ENCODE results near the gene CNTNAP2. TPM values are rescaled to one million over a fixed set of nuclear protein-coding genes. Genes with fewer than 3 reads are reported as not detected.

CNTNAP2 gene
- total and polyA plus RNA-seq, 4 donors, result not detected

DNA sequence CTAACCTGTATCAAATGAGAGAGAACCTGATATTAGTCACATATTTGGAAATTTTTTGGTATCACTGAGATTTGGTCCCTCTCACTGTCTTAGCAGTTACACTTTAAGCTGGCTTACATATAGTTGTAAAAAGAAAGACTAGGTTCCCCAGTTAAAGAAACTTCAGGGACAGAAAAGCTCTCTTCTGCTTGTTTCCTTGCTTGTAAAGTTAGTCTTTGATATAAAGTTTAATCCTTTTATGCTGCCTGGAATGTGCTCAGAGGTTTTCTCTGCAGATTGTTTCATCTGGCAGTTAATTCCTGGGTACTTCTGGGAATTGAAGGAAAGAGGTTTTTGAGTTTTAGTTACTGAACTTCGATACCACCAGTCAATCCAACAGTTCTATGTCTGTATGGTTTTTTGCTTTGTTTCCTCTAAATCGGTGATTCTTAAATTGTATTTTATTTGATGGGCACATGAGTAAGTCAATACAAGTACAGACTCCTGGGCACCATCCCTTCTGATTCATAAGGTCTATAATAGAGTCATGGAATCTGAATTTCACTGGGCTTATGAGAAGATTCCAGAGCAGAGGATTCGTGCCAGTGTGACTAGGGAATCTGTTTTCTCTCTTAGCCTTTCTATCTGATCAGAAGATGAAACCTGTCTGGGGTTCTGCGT, 1393.1 kb downstream of the CNTNAP2 start:
- WGBS, 2 donors, result 40 to 55% methylated on average over 4 of the region's 4 CpGs

DNA sequence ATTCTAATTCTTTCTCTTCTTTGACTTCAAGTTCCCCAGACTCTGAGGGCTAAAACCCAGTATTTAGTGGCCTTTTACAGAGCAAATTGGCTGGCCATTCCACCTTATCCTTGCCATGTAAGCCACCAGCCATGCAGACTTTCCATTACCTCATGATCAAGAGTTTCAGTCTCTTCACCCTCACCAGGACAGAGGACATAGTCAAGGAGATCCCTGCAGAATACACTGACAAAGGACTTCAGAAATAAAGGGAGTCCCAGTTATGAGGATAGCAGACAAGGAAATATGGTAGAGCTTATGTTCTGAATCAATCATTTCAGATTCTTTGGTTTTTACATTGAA, 1393.6 kb downstream of the CNTNAP2 start:
- Histone ChIP-seq H3K27me3 (ENCODE audit: control insufficient read depth in 1 of 2, insufficient read depth in 2 of 2, low read length in 1 of 2) (no peaks in the 10 kb centered on the region), H3K27ac (ENCODE audit: low read depth in 1 of 2, low read length in 2 of 2) (no peak overlapping the region), H3K36me3 (ENCODE audit: control insufficient read depth in 1 of 2, insufficient read depth in 2 of 2, low read length in 1 of 2) (no peaks in the 10 kb centered on the region), H3K4me1 (ENCODE audit: control insufficient read depth in 1 of 2, insufficient read depth in 2 of 2, low read length in 2 of 2) (no peaks in the 10 kb centered on the region), H3K4me3 (ENCODE audit: low read length in 2 of 2) (no peak overlapping the region), H3K9me3 (ENCODE audit: control insufficient read depth, low read length) (peaks cover 1% of the 10 kb centered on the region)
- ATAC-seq (ENCODE audit: low FRiP score) (no peak), DNase-seq (no peak)
- intact Hi-C loops (cut with DNase I), result no loop called here

More for the DNA sequence above, 1393.1 kb downstream of the CNTNAP2 start:
- Histone ChIP-seq H3K27ac (ENCODE audit: low read depth in 1 of 2, low read length in 2 of 2) (no peak overlapping the region), H3K27me3 (ENCODE audit: control insufficient read depth in 1 of 2, insufficient read depth in 2 of 2, low read length in 1 of 2) (no peaks in the 10 kb centered on the region), H3K4me3 (ENCODE audit: low read length in 2 of 2) (no peak overlapping the region), H3K4me1 (ENCODE audit: control insufficient read depth in 1 of 2, insufficient read depth in 2 of 2, low read length in 2 of 2) (no peaks in the 10 kb centered on the region), H3K36me3 (ENCODE audit: control insufficient read depth in 1 of 2, insufficient read depth in 2 of 2, low read length in 1 of 2) (no peaks in the 10 kb centered on the region), H3K9me3 (ENCODE audit: control insufficient read depth, low read length) (peaks cover 1% of the 10 kb centered on the region)
- DNase-seq (no peak), ATAC-seq (ENCODE audit: low FRiP score) (no peak)
- intact Hi-C loops (cut with DNase I), result no loop called here

DNA sequence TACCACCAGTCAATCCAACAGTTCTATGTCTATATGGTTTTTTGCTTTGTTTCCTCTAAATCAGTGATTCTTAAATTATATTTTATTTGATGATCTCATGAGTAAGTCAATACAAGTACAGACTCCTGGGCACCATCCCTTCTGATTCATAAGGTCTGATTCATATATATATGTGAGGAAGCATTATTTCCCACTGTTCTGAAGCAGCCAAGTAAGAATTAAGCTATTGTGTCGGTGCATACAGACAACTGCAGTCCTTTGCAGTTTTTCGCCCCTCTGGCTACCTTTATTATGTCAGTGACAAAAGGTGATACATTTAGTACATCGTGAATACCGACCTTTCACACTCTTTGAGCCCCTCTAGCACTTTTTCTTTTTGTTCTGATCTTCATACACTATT, 1394.3 kb downstream of the CNTNAP2 start:
- Histone ChIP-seq H3K9me3 (ENCODE audit: control insufficient read depth, low read length) (peaks cover 1% of the 10 kb centered on the region), H3K27ac (ENCODE audit: low read depth in 1 of 2, low read length in 2 of 2) (no peak overlapping the region), H3K36me3 (ENCODE audit: control insufficient read depth in 1 of 2, insufficient read depth in 2 of 2, low read length in 1 of 2) (no peaks in the 10 kb centered on the region), H3K4me1 (ENCODE audit: control insufficient read depth in 1 of 2, insufficient read depth in 2 of 2, low read length in 2 of 2) (no peaks in the 10 kb centered on the region), H3K4me3 (ENCODE audit: low read length in 2 of 2) (no peak overlapping the region), H3K27me3 (ENCODE audit: control insufficient read depth in 1 of 2, insufficient read depth in 2 of 2, low read length in 1 of 2) (no peaks in the 10 kb centered on the region)
- intact Hi-C loops (cut with DNase I), result no loop called here
- 90 to 91% methylated on average over 4 of the region's 4 CpGs for WGBS, 2 donors
- ATAC-seq (ENCODE audit: low FRiP score) (no peak), DNase-seq (no peak)

DNA sequence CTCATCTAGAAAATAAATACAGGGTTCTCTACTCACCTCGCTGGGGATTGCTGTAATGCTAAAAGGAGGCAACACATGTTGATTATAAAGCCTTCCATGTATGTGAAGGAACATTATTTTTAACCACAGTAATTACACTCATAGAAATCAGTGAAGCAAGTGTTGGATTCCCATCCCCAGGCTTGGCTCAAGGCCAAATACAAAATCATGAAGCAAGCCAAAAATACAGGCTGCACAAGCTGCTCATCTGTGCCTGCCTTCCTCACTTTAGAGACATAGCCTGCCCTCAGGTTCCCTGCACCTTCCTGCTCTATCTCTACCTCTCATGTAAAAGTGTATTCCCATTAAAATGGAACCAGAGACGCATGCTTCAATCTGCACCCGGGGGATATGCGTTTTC, 1396.8 kb downstream of the CNTNAP2 start:
- no peak for ATAC-seq (ENCODE audit: low FRiP score)
- 66 to 67% methylated on average over 4 of the region's 4 CpGs for WGBS, 2 donors

DNA sequence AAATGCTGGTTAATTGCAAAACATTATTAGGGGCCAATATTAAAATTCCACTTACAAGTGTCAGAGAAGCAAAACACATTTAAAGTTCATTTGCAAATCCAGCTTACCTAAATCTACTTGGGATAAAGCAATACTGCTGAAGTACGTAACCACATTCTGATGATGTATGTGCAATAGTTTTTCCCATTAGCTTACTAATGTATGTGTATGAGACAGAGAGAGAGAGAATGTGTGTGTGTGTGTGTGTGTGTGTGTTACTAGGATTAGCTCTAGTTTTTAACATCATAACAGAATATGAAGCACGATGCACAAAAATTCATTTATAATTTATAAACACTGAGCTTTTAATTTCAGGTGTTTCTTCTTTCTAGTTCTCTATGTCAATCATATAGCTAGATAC, 1399.8 kb downstream of the CNTNAP2 start:
- Histone ChIP-seq H3K27ac (ENCODE audit: low read depth in 1 of 2, low read length in 2 of 2) (no peak overlapping the region), H3K4me1 (ENCODE audit: control insufficient read depth in 1 of 2, insufficient read depth in 2 of 2, low read length in 2 of 2) (peaks cover 0 to 2% of the 10 kb centered on the region in 2 donors), H3K9me3 (ENCODE audit: control insufficient read depth, low read length) (peaks cover 1% of the 10 kb centered on the region), H3K4me3 (ENCODE audit: low read length in 2 of 2) (no peak overlapping the region), H3K36me3 (ENCODE audit: control insufficient read depth in 1 of 2, insufficient read depth in 2 of 2, low read length in 1 of 2) (no peaks in the 10 kb centered on the region), H3K27me3 (ENCODE audit: control insufficient read depth in 1 of 2, insufficient read depth in 2 of 2, low read length in 1 of 2) (no peaks in the 10 kb centered on the region)
- ATAC-seq (ENCODE audit: low FRiP score) (no peak), DNase-seq (no peak)
- intact Hi-C loops (cut with DNase I), result no loop called here
- WGBS, 2 donors, result 94 to 97% methylated on average over 2 of the region's 2 CpGs

More for the DNA sequence above, 1396.8 kb downstream of the CNTNAP2 start:
- Histone ChIP-seq H3K4me1 (ENCODE audit: control insufficient read depth in 1 of 2, insufficient read depth in 2 of 2, low read length in 2 of 2) (no peaks in the 10 kb centered on the region), H3K27me3 (ENCODE audit: control insufficient read depth in 1 of 2, insufficient read depth in 2 of 2, low read length in 1 of 2) (no peaks in the 10 kb centered on the region), H3K9me3 (ENCODE audit: control insufficient read depth, low read length) (peaks cover 1% of the 10 kb centered on the region), H3K27ac (ENCODE audit: low read depth in 1 of 2, low read length in 2 of 2) (no peak overlapping the region), H3K4me3 (ENCODE audit: low read length in 2 of 2) (no peak overlapping the region), H3K36me3 (ENCODE audit: control insufficient read depth in 1 of 2, insufficient read depth in 2 of 2, low read length in 1 of 2) (no peaks in the 10 kb centered on the region)
- intact Hi-C loops (cut with DNase I), result no loop called here
- no peak for DNase-seq

DNA sequence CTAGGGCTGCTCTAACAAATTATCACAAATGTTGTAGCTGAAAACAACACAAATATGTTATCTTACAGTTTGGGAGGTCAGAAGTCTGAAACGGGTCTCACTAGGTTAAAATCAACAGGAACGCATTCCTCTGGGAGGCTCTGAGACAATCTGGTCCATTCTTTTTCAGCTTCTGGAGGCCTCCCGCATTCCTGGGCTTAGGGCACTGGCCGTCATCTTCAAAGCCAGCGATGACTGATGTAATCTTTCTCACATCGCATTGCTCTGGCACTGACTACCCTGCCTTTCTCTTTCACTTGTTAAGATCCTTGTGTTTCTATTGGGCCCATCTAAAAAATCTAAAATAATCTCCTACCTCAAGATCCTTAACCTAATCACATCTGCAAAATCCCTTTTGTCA, 1402.5 kb downstream of the CNTNAP2 start:
- Histone ChIP-seq H3K27me3 (ENCODE audit: control insufficient read depth in 1 of 2, insufficient read depth in 2 of 2, low read length in 1 of 2) (no peaks in the 10 kb centered on the region), H3K9me3 (ENCODE audit: control insufficient read depth, low read length) (peaks cover 1% of the 10 kb centered on the region), H3K4me1 (ENCODE audit: control insufficient read depth in 1 of 2, insufficient read depth in 2 of 2, low read length in 2 of 2) (peaks cover 0 to 2% of the 10 kb centered on the region in 2 donors), H3K4me3 (ENCODE audit: low read length in 2 of 2) (no peak overlapping the region), H3K27ac (ENCODE audit: low read depth in 1 of 2, low read length in 2 of 2) (no peak overlapping the region), H3K36me3 (ENCODE audit: control insufficient read depth in 1 of 2, insufficient read depth in 2 of 2, low read length in 1 of 2) (no peaks in the 10 kb centered on the region)
- DNase-seq (no peak), ATAC-seq (ENCODE audit: low FRiP score) (no peak)
- intact Hi-C loops (cut with DNase I), result no loop called here
- WGBS, 2 donors, result 7% methylated on average over 6 of the region's 6 CpGs

DNA sequence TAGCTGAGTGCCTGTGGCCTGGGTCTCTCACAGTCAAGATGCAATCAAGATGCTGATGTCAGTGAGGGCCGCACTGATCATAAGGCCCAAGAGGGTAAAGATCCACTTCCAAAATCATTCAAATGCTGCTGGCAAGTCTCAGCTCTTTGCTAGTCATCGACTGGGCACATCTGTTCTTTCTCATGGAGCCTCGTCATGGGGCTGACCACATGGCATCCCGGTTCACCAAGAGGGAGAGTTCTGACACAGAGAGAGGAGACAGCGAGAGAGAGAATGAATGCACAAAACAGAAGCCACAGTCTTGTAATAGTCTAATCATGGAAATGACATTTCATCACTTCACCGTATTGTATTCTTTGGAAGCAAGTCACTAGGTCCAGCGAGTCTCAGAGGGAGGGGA, 1406.5 kb downstream of the CNTNAP2 start:
- 82 to 85% methylated on average over 7 of the region's 7 CpGs for WGBS, 2 donors
- ATAC-seq (ENCODE audit: low FRiP score) (no peak), DNase-seq (no peak)
- intact Hi-C loops (cut with DNase I), result no loop called here
- H3K9me3 ChIP-seq (ENCODE audit: control insufficient read depth, low read length), result no peaks in the 10 kb centered on the region
- no peaks in the 10 kb centered on the region for H3K27me3 ChIP-seq (ENCODE audit: control insufficient read depth in 1 of 2, insufficient read depth in 2 of 2, low read length in 1 of 2)
- H3K4me3 ChIP-seq (ENCODE audit: low read length in 2 of 2), result no peak overlapping the region
- no peak overlapping the region for H3K27ac ChIP-seq (ENCODE audit: low read depth in 1 of 2, low read length in 2 of 2)
- peaks cover 0 to 2% of the 10 kb centered on the region in 2 donors for H3K4me1 ChIP-seq (ENCODE audit: control insufficient read depth in 1 of 2, insufficient read depth in 2 of 2, low read length in 2 of 2)
- H3K36me3 ChIP-seq (ENCODE audit: control insufficient read depth in 1 of 2, insufficient read depth in 2 of 2, low read length in 1 of 2), result no peaks in the 10 kb centered on the region

DNA sequence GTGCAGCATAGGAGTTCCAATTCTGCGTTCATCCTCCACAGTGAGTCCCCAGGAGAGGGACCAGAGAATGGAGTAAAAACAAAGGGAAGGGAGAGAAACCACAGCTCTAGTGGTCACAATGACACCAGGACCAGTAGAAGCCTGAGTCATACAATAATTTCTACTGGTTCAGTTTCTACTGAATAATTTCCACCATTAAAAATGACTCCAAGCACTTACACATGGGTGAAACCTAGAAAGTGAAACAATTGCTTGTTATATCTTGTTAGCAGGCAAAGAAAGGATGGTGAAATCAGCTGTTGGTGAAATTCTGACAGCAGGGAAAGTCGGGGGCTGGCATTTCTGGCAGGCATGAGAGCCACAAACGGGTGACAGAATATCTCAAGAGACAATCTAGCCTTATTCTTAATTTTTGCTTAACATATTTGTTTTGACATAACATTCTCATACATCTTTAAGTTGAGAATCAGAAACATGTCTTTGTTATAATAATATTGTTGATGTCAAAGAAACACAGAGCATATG, 1408.2 kb downstream of the CNTNAP2 start:
- Histone ChIP-seq H3K36me3 (ENCODE audit: control insufficient read depth in 1 of 2, insufficient read depth in 2 of 2, low read length in 1 of 2) (no peaks in the 10 kb centered on the region), H3K4me3 (ENCODE audit: low read length in 2 of 2) (no peak overlapping the region), H3K27me3 (ENCODE audit: control insufficient read depth in 1 of 2, insufficient read depth in 2 of 2, low read length in 1 of 2) (no peaks in the 10 kb centered on the region), H3K4me1 (ENCODE audit: control insufficient read depth in 1 of 2, insufficient read depth in 2 of 2, low read length in 2 of 2) (no peaks in the 10 kb centered on the region), H3K9me3 (ENCODE audit: control insufficient read depth, low read length) (no peaks in the 10 kb centered on the region), H3K27ac (ENCODE audit: low read depth in 1 of 2, low read length in 2 of 2) (no peak overlapping the region)
- ATAC-seq (ENCODE audit: low FRiP score) (no peak), DNase-seq (no peak)
- intact Hi-C loops (cut with DNase I), result no loop called here
- WGBS, 2 donors, result 48 to 63% methylated on average over 3 of the region's 3 CpGs

DNA sequence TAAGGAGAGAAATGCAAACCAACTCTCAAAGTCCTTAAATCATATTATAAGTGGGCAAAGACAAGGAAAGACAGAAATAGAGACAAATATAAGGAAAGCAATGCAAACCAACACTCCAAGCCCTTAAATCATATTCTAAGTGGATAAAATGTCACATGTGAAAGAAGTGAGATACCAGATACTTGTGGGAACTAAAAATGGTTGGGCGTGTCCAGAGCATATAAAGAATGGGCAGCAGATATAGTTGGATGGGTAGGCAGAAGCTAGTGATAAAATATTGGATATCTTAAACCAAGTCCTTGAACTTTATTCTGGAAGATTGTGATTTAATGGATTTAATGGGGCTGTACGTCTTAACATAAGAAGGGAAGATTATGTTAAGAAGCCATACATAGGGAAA, 1408.7 kb downstream of the CNTNAP2 start:
- no peaks in the 10 kb centered on the region for H3K9me3 ChIP-seq (ENCODE audit: control insufficient read depth, low read length)
- no peak overlapping the region for H3K4me3 ChIP-seq (ENCODE audit: low read length in 2 of 2)
- no peak for ATAC-seq (ENCODE audit: low FRiP score)
- no peak for DNase-seq
- H3K36me3 ChIP-seq (ENCODE audit: control insufficient read depth in 1 of 2, insufficient read depth in 2 of 2, low read length in 1 of 2), result no peaks in the 10 kb centered on the region
- H3K4me1 ChIP-seq (ENCODE audit: control insufficient read depth in 1 of 2, insufficient read depth in 2 of 2, low read length in 2 of 2), result no peaks in the 10 kb centered on the region
- intact Hi-C loops (cut with DNase I), result no loop called here
- H3K27me3 ChIP-seq (ENCODE audit: control insufficient read depth in 1 of 2, insufficient read depth in 2 of 2, low read length in 1 of 2), result no peaks in the 10 kb centered on the region
- WGBS, 2 donors, result 88 to 89% methylated on average over 2 of the region's 2 CpGs
- H3K27ac ChIP-seq (ENCODE audit: low read depth in 1 of 2, low read length in 2 of 2), result no peak overlapping the region

All from aorta (tissue), 5 donors.